H1 (cell line): ENCODE measurements around the gene TRAPPC2. TPM values are rescaled to one million over a fixed set of nuclear protein-coding genes. Genes with fewer than 3 reads are reported as not detected.

Experiments
- CTCF ChIA-PET: fragments of 300-600 bp; sonication (Branson Sonifier 250); formaldehyde crosslinking; loops from one replicate; lab custom pipeline; 2021; ENCODE audit not compliant: partially characterized antibody; lab: Charles Lee
- POLR2A ChIA-PET: fragments of 300-600 bp; sonication (Branson Sonifier 250); formaldehyde crosslinking; loops from one replicate; lab custom pipeline; 2021; ENCODE audit warnings: inconsistent platforms; ENCODE audit not compliant: partially characterized antibody; lab: Charles Lee
- DNase-seq, 2 experiments: peaks; one replicate each; pipeline versions ENCODE4 v3.0.0 to v3.0.0-alpha.2; 2010 to 2022; ENCODE audit warnings: low spot score in 2 of 2, low read depth in 1 of 2, mixed read lengths in 1 of 2
- FAIRE-seq: peaks from 2 replicates; lab custom pipeline; 2011; peaks lifted over from hg19 to GRCh38; lab: Jason Lieb, UNC
- H2AFZ ChIP-seq: 2 replicates; pipeline ENCODE4 v1.8.1; 2012; ENCODE audit warnings: low read length, inconsistent platforms
- H2AK5ac ChIP-seq: 2 replicates; pipeline ENCODE4 v1.6.1; 2013; ENCODE audit warnings: low read depth, low read length
- H2BK120ac ChIP-seq: replicated peaks from 2 replicates; pipeline ENCODE3; 2013; ENCODE audit warnings: low read depth, low read length, inconsistent platforms
- H2BK12ac ChIP-seq: 2 replicates; pipeline ENCODE4 v1.6.1; 2013; ENCODE audit warnings: low read depth, low read length
- H2BK15ac ChIP-seq: 2 replicates; pipeline ENCODE4 v1.6.1; 2013; ENCODE audit warnings: low read length
- H2BK20ac ChIP-seq: 2 replicates; pipeline ENCODE4 v1.6.1; 2013; ENCODE audit warnings: low read length
- H2BK5ac ChIP-seq: 2 replicates; pipeline ENCODE4 v1.6.1; 2013; ENCODE audit warnings: low read depth, low read length
- H3K14ac ChIP-seq: 2 replicates; pipeline ENCODE4 v1.6.1; 2013; ENCODE audit warnings: inconsistent platforms; ENCODE audit not compliant: insufficient read length
- H3K18ac ChIP-seq: 2 replicates; pipeline ENCODE4 v1.6.1; 2013; ENCODE audit warnings: low read length; ENCODE audit errors: extremely low read depth
- H3K23ac ChIP-seq: 2 replicates; pipeline ENCODE4 v1.6.1; 2013; ENCODE audit warnings: inconsistent platforms; ENCODE audit not compliant: insufficient read length
- H3K23me2 ChIP-seq: 2 replicates; pipeline ENCODE4 v1.6.1; 2013; ENCODE audit warnings: low read depth, low read length
- H3K27ac ChIP-seq: 2 replicates; pipeline ENCODE4 v1.6.1; 2011; ENCODE audit warnings: low read depth, low read length, inconsistent platforms
- H3K27me3 ChIP-seq, 4 experiments: replicated peaks in 1 of 4; 1 replicate in 1 of 4; 2 replicates in 3 of 4; pipeline versions ENCODE4 v1.6.1 to v1.8.1; 2011 to 2013; ENCODE audit warnings: low read length in 3 of 4, mild to moderate bottlenecking in 3 of 4, inconsistent platforms in 2 of 4, mixed read lengths in 2 of 4, moderate library complexity in 1 of 4; ENCODE audit not compliant: control insufficient read depth in 3 of 4, insufficient read depth in 3 of 4; ENCODE audit errors: extremely low read depth in 1 of 4
- H3K36me3 ChIP-seq, 4 experiments: 2 replicates each; pipeline versions ENCODE4 v1.6.1 to v1.8.1; 2011 to 2013; ENCODE audit warnings: mild to moderate bottlenecking in 4 of 4, low read length in 3 of 4, moderate library complexity in 2 of 4, control low read depth in 1 of 4, inconsistent platforms in 1 of 4; ENCODE audit not compliant: insufficient read depth in 4 of 4, control insufficient read depth in 2 of 4
- H3K4ac ChIP-seq: replicated peaks from 2 replicates; pipeline ENCODE3; 2013; ENCODE audit warnings: low read length, low read depth, mixed read lengths, inconsistent platforms; ENCODE audit not compliant: insufficient read length
- H3K4me1 ChIP-seq, 4 experiments: replicated peaks in 1 of 4; 1 replicate in 1 of 4; 2 replicates in 3 of 4; pipeline versions ENCODE4 v1.6.1 to v1.8.1; 2011 to 2013; ENCODE audit warnings: low read length in 3 of 4, inconsistent platforms in 2 of 4, mixed read lengths in 1 of 4; ENCODE audit not compliant: insufficient read depth in 4 of 4, control insufficient read depth in 3 of 4
- H3K4me2 ChIP-seq, 2 experiments: 2 replicates each; pipeline versions ENCODE4 v1.6.1 to v1.8.1; 2011 to 2013; ENCODE audit warnings: low read depth in 2 of 2, low read length in 2 of 2, control low read depth in 1 of 2, inconsistent platforms in 1 of 2, mild to moderate bottlenecking in 1 of 2; ENCODE audit not compliant: insufficient read depth in 1 of 2
- H3K4me3 ChIP-seq, 4 experiments: fragments of 200-600, 300-600 bp in 1 of 4; sonication (generic), shearing (Covaris generic), sonication (Bioruptor Twin) in 1 of 4; 2 replicates each; pipeline versions ENCODE4 v1.5.1 to v1.8.1; 2011 to 2016; ENCODE audit warnings: low read length in 4 of 4, low read depth in 3 of 4, control low read depth in 2 of 4, inconsistent platforms in 2 of 4, mild to moderate bottlenecking in 2 of 4, mixed read lengths in 1 of 4, moderate library complexity in 1 of 4; ENCODE audit not compliant: insufficient read depth in 2 of 4; ENCODE audit errors: extremely low read depth in 1 of 4
- H3K56ac ChIP-seq: replicated peaks from 2 replicates; pipeline ENCODE3; 2013; ENCODE audit warnings: low read depth, mild to moderate bottlenecking, mixed read lengths, low read length, inconsistent platforms; ENCODE audit not compliant: insufficient read length
- H3K79me1 ChIP-seq: 2 replicates; pipeline ENCODE4 v1.6.1; 2013; ENCODE audit warnings: low read depth, low read length, control low read depth
- H3K79me2 ChIP-seq, 2 experiments: 2 replicates each; pipeline versions ENCODE4 v1.6.1 to v1.8.1; 2012 to 2013; ENCODE audit warnings: low read length in 2 of 2, mild to moderate bottlenecking in 2 of 2, inconsistent platforms in 1 of 2; ENCODE audit not compliant: insufficient read depth in 2 of 2, control insufficient read depth in 1 of 2
- H3K9ac ChIP-seq, 4 experiments: replicated peaks in 1 of 4; 1 replicate in 1 of 4; 2 replicates in 3 of 4; pipeline versions ENCODE4 v1.6.1 to v1.8.1; 2011 to 2013; ENCODE audit warnings: low read depth in 3 of 4, low read length in 3 of 4, control low read depth in 2 of 4, mild to moderate bottlenecking in 2 of 4, moderate library complexity in 2 of 4, inconsistent platforms in 1 of 4; ENCODE audit errors: extremely low read depth in 1 of 4
- H3K9me3 ChIP-seq, 2 experiments: 2 replicates each; pipeline versions ENCODE4 v1.6.1 to v1.8.1; 2012 to 2013; ENCODE audit warnings: mild to moderate bottlenecking in 2 of 2, moderate library complexity in 2 of 2, control low read depth in 1 of 2, inconsistent platforms in 1 of 2, low read depth in 1 of 2, low read length in 1 of 2, mixed read lengths in 1 of 2; ENCODE audit not compliant: insufficient read depth in 2 of 2
- H4K20me1 ChIP-seq, 2 experiments: replicated peaks in 1 of 2; 2 replicates each; pipeline versions ENCODE3 to v1.8.1; 2011 to 2013; ENCODE audit warnings: inconsistent platforms in 2 of 2, low read length in 2 of 2, mild to moderate bottlenecking in 1 of 2; ENCODE audit not compliant: insufficient read depth in 2 of 2, control insufficient read depth in 1 of 2
- H4K5ac ChIP-seq: 2 replicates; pipeline ENCODE4 v1.6.1; 2013; ENCODE audit warnings: low read length, low read depth, mixed read lengths, inconsistent platforms; ENCODE audit not compliant: insufficient read length
- H4K8ac ChIP-seq: 2 replicates; pipeline ENCODE4 v1.8.0; 2013; ENCODE audit warnings: mild to moderate bottlenecking, moderate library complexity, low read length, inconsistent platforms; ENCODE audit not compliant: insufficient read depth; ENCODE audit errors: extremely low read depth
- H4K91ac ChIP-seq: replicated peaks from 2 replicates; pipeline ENCODE3; 2013; ENCODE audit warnings: low read length, mixed read lengths, inconsistent platforms; ENCODE audit not compliant: insufficient read length
- JUND ChIP-seq: IDR thresholded peaks from 2 replicates; pipeline ENCODE4 v1.6.1; 2011; ENCODE audit warnings: mild to moderate bottlenecking, improper control_type of control experiment, low read length
- NANOG ChIP-seq: IDR thresholded peaks from 2 replicates; pipeline ENCODE4 v1.6.1; 2011; ENCODE audit warnings: low read length, low read depth, mild to moderate bottlenecking, inconsistent platforms; ENCODE audit not compliant: insufficient read depth, poor library complexity, severe bottlenecking
- POLR2AphosphoS5 ChIP-seq: IDR thresholded peaks from 2 replicates; pipeline ENCODE4 v1.6.1; 2011; ENCODE audit warnings: low read depth, low read length
- WGBS, 2 experiments: shearing (Covaris generic) in 1 of 2; methylation state at CpG; one replicate each; pipeline versions ENCODE4 v1.1.6 to v1.1.7; 2013 to 2015; ENCODE audit warnings: low lambda C conversion rate in 2 of 2, mixed read lengths in 2 of 2, inconsistent platforms in 1 of 2, low coverage in 1 of 2, missing lambda C conversion rate in 1 of 2; ENCODE audit not compliant: insufficient replicate concordance in 2 of 2, insufficient coverage in 1 of 2, insufficient read length in 1 of 2; ENCODE audit errors: extremely low coverage in 1 of 2, missing lambda C conversion rate in 1 of 2; 5-methylcytosine and 5-hydroxymethylcytosine counted together
- polyA plus RNA-seq, 7 experiments: library from polyadenylated mRNA; depleted of rRNA in 3 of 7; stranded (reverse) in 5 of 7; unstranded in 2 of 7; fragments of >200 nt in 5 of 7; fragments of 200-250 nt in 2 of 7; gene quantifications; 1 replicate in 5 of 7; 2 replicates in 1 of 7; 4 replicates in 1 of 7; pipeline versions ENCODE4 v1.2.1 to v1.2.3, GENCODE V29; 2011 to 2013; ENCODE audit warnings: missing spikeins in 2 of 7, mixed read lengths in 2 of 7
- total RNA-seq: library from RNA; stranded (reverse); fragmentation: NEBNext Ultra II Directional; extraction: Animal tissue kit (Norgen Biotek cat#: 25700); gene quantifications from 2 replicates; pipeline ENCODE4 v1.2.1, GENCODE V29; 2021
- TF ChIP-seq, protein P1 (sequence below): IDR thresholded peaks from 2 replicates; pipeline ENCODE4 v1.6.1; 2012; ENCODE audit warnings: low read length, inconsistent platforms
- TF ChIP-seq, protein P2 (sequence below): IDR thresholded peaks from 2 replicates; pipeline ENCODE4 v1.6.1; 2012; ENCODE audit warnings: inconsistent platforms
- TF ChIP-seq, protein P3 (sequence below): IDR thresholded peaks from 2 replicates; pipeline ENCODE4 v1.6.1; 2012; ENCODE audit warnings: inconsistent platforms
- TF ChIP-seq, protein P4 (sequence below): IDR thresholded peaks from 2 replicates; pipeline ENCODE4 v1.6.1; 2011; ENCODE audit warnings: low read length, improper control_type of control experiment
- TF ChIP-seq, protein P5 (sequence below): IDR thresholded peaks from 2 replicates; pipeline ENCODE4 v1.6.1; 2011; ENCODE audit warnings: low read depth, mild to moderate bottlenecking, low read length; ENCODE audit not compliant: insufficient read depth

The TRAPPC2 gene
- total and polyA plus RNA-seq, 2 of the 8 experiments (the other 6 are each of a cell fraction or from before 2014, with no cell fraction given) = 6.7 to 10.8 TPM

DNA sequence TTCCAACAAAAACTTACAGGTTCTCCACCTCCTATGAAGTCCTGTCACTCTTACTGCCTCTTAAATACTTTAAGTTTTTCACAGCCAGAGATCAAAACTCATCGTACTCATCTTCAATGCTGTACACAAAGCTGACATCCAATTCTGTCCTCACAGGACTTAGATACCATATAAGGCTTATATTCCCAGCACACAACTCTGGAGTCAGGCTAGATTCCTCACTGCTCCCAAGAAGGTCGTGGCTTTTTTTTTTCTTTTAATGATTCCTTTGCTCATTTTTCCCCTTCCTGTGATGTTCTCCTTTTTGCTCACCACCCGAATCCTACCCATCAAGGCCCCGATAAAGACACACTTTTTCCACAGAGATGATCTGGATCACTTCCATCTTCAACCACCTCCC, 914 bp downstream of the TRAPPC2 start:
- peak overlapping the region; percentile 80 to 92 (median 86) for H3K4me3 ChIP-seq
- no peaks in the 10 kb centered on the region for H3K4me1 ChIP-seq
- H4K5ac ChIP-seq = no peak overlapping the region
- peaks cover 0 to 24% (median 2%) of the 10 kb centered on the region in 4 experiments; a peak in 2 of 8 replicates for H3K36me3 ChIP-seq
- no peak overlapping the region for H3K14ac ChIP-seq
- no peak for DNase-seq
- H2BK15ac ChIP-seq = no peak overlapping the region
- no peak overlapping the region for H2BK20ac ChIP-seq
- H4K91ac ChIP-seq = no peak overlapping the region
- H3K79me1 ChIP-seq = 0 out of 2 replicates have a peak, but pooled peaks cover 3% of the 10 kb centered on the region
- ChIA-PET POLR2A (interaction anchor here (0.6 to 3.1 kb wide), 9 partner anchors 8 to 296 kb away, joined by 3 to 20 read pairs (median 4); partner anchors contain the start of gene GEMIN8), CTCF (interaction anchor here (1.2 kb wide), 1 partner anchor 15 kb away, joined by 3 read pairs; no protein-coding TSS in a partner anchor)
- H3K4me2 ChIP-seq = peak overlapping the region; percentile 65 to 69
- no peak overlapping the region for H4K8ac ChIP-seq
- no peak overlapping the region for H3K23ac ChIP-seq
- no peak overlapping the region for H2AK5ac ChIP-seq
- no peaks in the 10 kb centered on the region for H4K20me1 ChIP-seq
- no peak overlapping the region for H3K18ac ChIP-seq
- no peak overlapping the region for H3K4ac ChIP-seq
- no peak overlapping the region for H2BK12ac ChIP-seq
- H2BK120ac ChIP-seq = no peak overlapping the region
- no peaks in the 10 kb centered on the region for H3K23me2 ChIP-seq
- 73% methylated on average over 4 of the region's 4 CpGs; no CpG with 5 or more reads in 1 of the 2 experiments for WGBS, 2 experiments
- no peak overlapping the region for H2BK5ac ChIP-seq
- H2AFZ ChIP-seq = no peak overlapping the region
- peaks cover 0 to 42% of the 10 kb centered on the region in 2 experiments; a peak in 3 of 4 replicates for H3K79me2 ChIP-seq
- H3K27ac ChIP-seq = no peak overlapping the region
- no peaks in the 10 kb centered on the region for H3K9me3 ChIP-seq
- H3K56ac ChIP-seq = no peak overlapping the region
- no peaks in the 10 kb centered on the region for H3K27me3 ChIP-seq
- H3K9ac ChIP-seq = peak overlapping the region; percentile 74 to 97 (median 86); a peak in 6 of 7 replicates
- FAIRE-seq = no peak
- TF ChIP-seq POLR2AphosphoS5 (no peak), NANOG (no peak), JUND (no peak)
- TF ChIP-seq, protein P1, sequence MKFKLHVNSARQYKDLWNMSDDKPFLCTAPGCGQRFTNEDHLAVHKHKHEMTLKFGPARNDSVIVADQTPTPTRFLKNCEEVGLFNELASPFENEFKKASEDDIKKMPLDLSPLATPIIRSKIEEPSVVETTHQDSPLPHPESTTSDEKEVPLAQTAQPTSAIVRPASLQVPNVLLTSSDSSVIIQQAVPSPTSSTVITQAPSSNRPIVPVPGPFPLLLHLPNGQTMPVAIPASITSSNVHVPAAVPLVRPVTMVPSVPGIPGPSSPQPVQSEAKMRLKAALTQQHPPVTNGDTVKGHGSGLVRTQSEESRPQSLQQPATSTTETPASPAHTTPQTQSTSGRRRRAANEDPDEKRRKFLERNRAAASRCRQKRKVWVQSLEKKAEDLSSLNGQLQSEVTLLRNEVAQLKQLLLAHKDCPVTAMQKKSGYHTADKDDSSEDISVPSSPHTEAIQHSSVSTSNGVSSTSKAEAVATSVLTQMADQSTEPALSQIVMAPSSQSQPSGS = no peak
- TF ChIP-seq, protein P2, sequence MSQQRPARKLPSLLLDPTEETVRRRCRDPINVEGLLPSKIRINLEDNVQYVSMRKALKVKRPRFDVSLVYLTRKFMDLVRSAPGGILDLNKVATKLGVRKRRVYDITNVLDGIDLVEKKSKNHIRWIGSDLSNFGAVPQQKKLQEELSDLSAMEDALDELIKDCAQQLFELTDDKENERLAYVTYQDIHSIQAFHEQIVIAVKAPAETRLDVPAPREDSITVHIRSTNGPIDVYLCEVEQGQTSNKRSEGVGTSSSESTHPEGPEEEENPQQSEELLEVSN = no peak
- TF ChIP-seq, protein P3, sequence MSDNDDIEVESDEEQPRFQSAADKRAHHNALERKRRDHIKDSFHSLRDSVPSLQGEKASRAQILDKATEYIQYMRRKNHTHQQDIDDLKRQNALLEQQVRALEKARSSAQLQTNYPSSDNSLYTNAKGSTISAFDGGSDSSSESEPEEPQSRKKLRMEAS = no peak
- TF ChIP-seq, protein P4, sequence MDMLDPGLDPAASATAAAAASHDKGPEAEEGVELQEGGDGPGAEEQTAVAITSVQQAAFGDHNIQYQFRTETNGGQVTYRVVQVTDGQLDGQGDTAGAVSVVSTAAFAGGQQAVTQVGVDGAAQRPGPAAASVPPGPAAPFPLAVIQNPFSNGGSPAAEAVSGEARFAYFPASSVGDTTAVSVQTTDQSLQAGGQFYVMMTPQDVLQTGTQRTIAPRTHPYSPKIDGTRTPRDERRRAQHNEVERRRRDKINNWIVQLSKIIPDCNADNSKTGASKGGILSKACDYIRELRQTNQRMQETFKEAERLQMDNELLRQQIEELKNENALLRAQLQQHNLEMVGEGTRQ = no peak
- TF ChIP-seq, protein P5, sequence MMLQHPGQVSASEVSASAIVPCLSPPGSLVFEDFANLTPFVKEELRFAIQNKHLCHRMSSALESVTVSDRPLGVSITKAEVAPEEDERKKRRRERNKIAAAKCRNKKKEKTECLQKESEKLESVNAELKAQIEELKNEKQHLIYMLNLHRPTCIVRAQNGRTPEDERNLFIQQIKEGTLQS = no peak
